ENCODE results near the gene PTPRM.

DNA sequence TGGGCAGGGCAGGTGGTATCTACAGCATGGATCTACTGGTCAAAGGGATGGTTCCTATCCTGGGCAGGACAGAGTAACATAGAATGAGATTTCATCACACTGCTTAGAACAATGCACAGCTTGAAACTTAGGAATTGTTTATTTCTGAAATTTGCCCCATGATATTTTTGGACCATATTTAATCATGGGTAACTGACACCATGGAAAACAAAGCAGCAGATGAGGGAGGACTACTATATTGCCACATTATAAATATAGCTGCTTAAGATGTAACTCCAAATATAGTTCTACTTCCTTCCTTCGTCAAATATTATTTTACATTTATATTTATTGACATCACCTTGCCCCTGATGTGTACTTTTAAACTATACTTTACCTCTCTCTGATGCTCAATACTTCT, 254.7 kb downstream of the PTPRM start:
- no peak for TF ChIP-seq CHD2 (IDR thresholded peaks at IDR 0.05; ENCODE audit: low read length, partially characterized antibody)
- TF ChIP-seq CTCF (IDR thresholded peaks at IDR 0.05), result no peak
- no peak for TF ChIP-seq SMC3 (IDR thresholded peaks at IDR 0.05; ENCODE audit: low read depth, low read length)
- TF ChIP-seq FOSL2 (IDR thresholded peaks at IDR 0.05; ENCODE audit: borderline replicate concordance, low read depth), result no peak
- no peak for TF ChIP-seq MXI1 (IDR thresholded peaks at IDR 0.05; ENCODE audit: low read depth, low read length)
